Activated B cell treated with CpG ODN at 0.5 μM for 24 hours (primary cell): ENCODE measurements around the gene POLR1D. TPM values are rescaled to one million over a fixed set of nuclear protein-coding genes. Genes with fewer than 3 reads are reported as not detected.

Source experiments
- ATAC-seq: fragments of 200-7000 bp; cut with Tn5 transposase; one replicate; pipeline ENCODE4 v1.10.0; 2021; ENCODE audit warnings: low read depth, mild to moderate bottlenecking, moderate library complexity
- CTCF ChIA-PET: fragments of 350-600 bp; sonication (Branson Sonifier 250); formaldehyde crosslinking; loops from one replicate; lab custom pipeline; 2021; ENCODE audit warnings: antibody characterized with exemption; lab: Charles Lee
- POLR2A ChIA-PET: fragments of 350-600 bp; sonication (Branson Sonifier 250); formaldehyde crosslinking; loops from one replicate; lab custom pipeline; 2021; ENCODE audit warnings: antibody characterized with exemption; lab: Charles Lee
- DNase-seq: peaks from one replicate; pipeline ENCODE4 v3.0.0; 2022
- H3K27ac Mint-ChIP-seq: one replicate; pipeline ENCODE4 v1.8.0; 2020; ENCODE audit warnings: mixed read lengths
- H3K27me3 Mint-ChIP-seq: one replicate; pipeline ENCODE4 v1.8.0; 2021; ENCODE audit warnings: mixed read lengths
- H3K36me3 Mint-ChIP-seq: one replicate; pipeline ENCODE4 v1.8.0; 2021; ENCODE audit warnings: low read depth, mixed read lengths
- H3K4me1 Mint-ChIP-seq: one replicate; pipeline ENCODE4 v1.8.0; 2021; ENCODE audit warnings: mixed read lengths
- H3K4me3 Mint-ChIP-seq: one replicate; pipeline ENCODE4 v1.8.0; 2020; ENCODE audit warnings: mild to moderate bottlenecking, mixed read lengths
- H3K9me3 Mint-ChIP-seq: one replicate; pipeline ENCODE4 v1.8.0; 2020; ENCODE audit warnings: mixed read lengths
- CTCF ChIP-seq: fragments of 200-600 bp; IDR thresholded peaks from one replicate; pipeline ENCODE4 v1.8.0; 2022; ENCODE audit warnings: antibody characterized with exemption, mild to moderate bottlenecking
- intact Hi-C: fragments of 100-400 bp; cut with micrococcal nuclease; formaldehyde crosslinking; loops from one replicate; pipeline ENCODE4 v1.15.1; 2024
- total RNA-seq: library from RNA; stranded (reverse); gene quantifications from 2 replicates; pipeline ENCODE4 v1.2.3, GENCODE V29; 2022

The POLR1D gene
- total RNA-seq, 1 donor from 2014 or later, result 121 TPM

- Mint-ChIP-seq H3K36me3 (no peaks in the 10 kb centered on the region), H3K4me3 (no peak overlapping the region), H3K9me3 (no peaks in the 10 kb centered on the region), H3K27ac (no peak overlapping the region), H3K27me3 (no peaks in the 10 kb centered on the region), H3K4me1 (peaks cover 28% of the 10 kb centered on the region)
- no peak for TF ChIP-seq CTCF
- ATAC-seq (no peak), DNase-seq (no peak)
- intact Hi-C loops, result no loop called here
- POLR2A ChIA-PET, result interaction anchor here (0.5 to 1.5 kb wide), 2 partner anchors 19 to 1894 kb away, joined by 3 to 5 read pairs; partner anchors contain the start of gene LNX2
- CTCF ChIA-PET, result no interaction called here
Measured at GRCh38 chr13:27601208-27601607, 20.5 kb upstream of the POLR1D start.

- ChIA-PET POLR2A (interaction anchor here (0.5 to 1.5 kb wide), 2 partner anchors 19 to 1893 kb away, joined by 3 to 5 read pairs; partner anchors contain the start of gene LNX2), CTCF (no interaction called here)
- Mint-ChIP-seq H3K9me3 (no peaks in the 10 kb centered on the region), H3K4me1 (peaks cover 31% of the 10 kb centered on the region), H3K4me3 (no peak overlapping the region), H3K36me3 (no peaks in the 10 kb centered on the region), H3K27ac (no peak overlapping the region), H3K27me3 (no peaks in the 10 kb centered on the region)
- TF ChIP-seq CTCF, result no peak
- ATAC-seq (no peak), DNase-seq (no peak)
- intact Hi-C loops, result no loop called here
Measured at GRCh38 chr13:27601803-27602202, 19.9 kb upstream of the POLR1D start.

GRCh38 chr13:27605099-27605498 lies 16.6 kb upstream of the POLR1D start:
- Mint-ChIP-seq H3K4me3 (no peak overlapping the region), H3K4me1 (peaks cover 44% of the 10 kb centered on the region), H3K36me3 (no peaks in the 10 kb centered on the region), H3K27ac (no peak overlapping the region), H3K27me3 (no peaks in the 10 kb centered on the region), H3K9me3 (no peaks in the 10 kb centered on the region)
- ATAC-seq (no peak), DNase-seq (no peak)
- intact Hi-C loops, result loop anchor here (5.0 kb wide), 1 partner anchor 43 kb away; no protein-coding TSS in a partner anchor
- CTCF ChIA-PET, result no interaction called here
- POLR2A ChIA-PET, result interaction anchor here (0.8 kb wide), 1 partner anchor 15 kb away, joined by 4 read pairs; the partner anchor contains the start of gene LNX2
- no peak for TF ChIP-seq CTCF

GRCh38 chr13:27605610-27606200 lies 16.0 kb upstream of the POLR1D start:
- Mint-ChIP-seq H3K4me3 (no peak overlapping the region), H3K36me3 (no peaks in the 10 kb centered on the region), H3K27ac (no peak overlapping the region), H3K27me3 (no peaks in the 10 kb centered on the region), H3K4me1 (peaks cover 47% of the 10 kb centered on the region), H3K9me3 (no peaks in the 10 kb centered on the region)
- intact Hi-C loops, result loop anchor here (2.0 to 5.0 kb wide), 2 partner anchors 19 to 43 kb away; no protein-coding TSS in a partner anchor
- POLR2A ChIA-PET, result interaction anchor here (0.7 to 0.8 kb wide), 2 partner anchors 15 to 149 kb away, joined by 4 to 6 read pairs; partner anchors contain the start of gene LNX2
- no peak for DNase-seq
- no peak for TF ChIP-seq CTCF
- CTCF ChIA-PET, result no interaction called here
- no peak for ATAC-seq

GRCh38 chr13:27607125-27607524 lies 14.6 kb upstream of the POLR1D start:
- no peak for TF ChIP-seq CTCF
- ATAC-seq (no peak), DNase-seq (no peak)
- ChIA-PET POLR2A (interaction anchor here (1.4 kb wide), 1 partner anchor 9 kb away, joined by 3 read pairs; no protein-coding TSS in a partner anchor), CTCF (interaction anchor here (1.7 kb wide), 1 partner anchor 13 kb away, joined by 4 read pairs; the partner anchor contains the start of gene LNX2)
- H3K4me1 Mint-ChIP-seq, result peaks cover 46% of the 10 kb centered on the region
- no peak overlapping the region for H3K27ac Mint-ChIP-seq
- no peaks in the 10 kb centered on the region for H3K9me3 Mint-ChIP-seq
- no peak overlapping the region for H3K4me3 Mint-ChIP-seq
- no peaks in the 10 kb centered on the region for H3K27me3 Mint-ChIP-seq
- H3K36me3 Mint-ChIP-seq, result no peaks in the 10 kb centered on the region
- intact Hi-C loops, result loop anchor here (2.0 to 5.0 kb wide), 2 partner anchors 20 to 45 kb away; no protein-coding TSS in a partner anchor
